ENCODE results near the gene EPYC. TPM values are rescaled to one million over a fixed set of nuclear protein-coding genes. Genes with fewer than 3 reads are reported as not detected.

The EPYC gene
- total and polyA plus RNA-seq, 10 of the 15 experiments (the other 5 are each of a cell fraction or from before 2014, with no cell fraction given), result not detected

DNA sequence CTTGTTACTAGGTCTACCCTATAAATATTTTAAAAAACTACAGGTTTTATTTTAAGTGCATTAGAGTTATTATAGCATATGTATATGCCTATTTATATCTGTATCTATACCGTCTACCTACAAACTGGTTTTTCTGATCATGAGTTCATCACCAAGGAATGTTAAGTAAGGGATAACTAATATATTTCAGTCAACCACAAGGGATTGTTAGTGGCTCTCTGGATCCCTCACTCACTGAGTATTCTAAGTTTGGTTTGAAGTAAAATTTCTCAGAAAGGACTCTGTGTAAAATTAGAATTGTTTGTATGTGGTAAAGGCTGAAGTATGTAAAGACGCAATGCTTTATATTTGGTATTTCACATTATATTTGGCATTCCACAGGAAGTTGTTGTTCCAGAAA is 4.8 kb downstream of the EPYC start:
- RAD21 ChIA-PET (ENCODE audit: unreplicated experiment), result no interaction called here

More for the DNA sequence above, 4.8 kb downstream of the EPYC start:
- Histone ChIP-seq H3K27ac (ENCODE audit: control insufficient read depth, insufficient read depth) (no peak overlapping the region), H3K79me2 (ENCODE audit: control insufficient read depth, insufficient read depth, low read length) (no peaks in the 10 kb centered on the region), H3K27me3 (replicated peaks in 1 of 2; ENCODE audit: control insufficient read depth in 2 of 2, insufficient read depth in 2 of 2, low read length in 1 of 2) (no peaks in the 10 kb centered on the region), H3K9me3 (replicated peaks; ENCODE audit: control insufficient read depth, insufficient read depth, low read length) (no peaks in the 10 kb centered on the region), H3K4me2 (ENCODE audit: control insufficient read depth, insufficient read depth) (no peak overlapping the region), H3K4me3 (no peak overlapping the region), H3K9ac (ENCODE audit: control insufficient read depth, insufficient read depth, low read length) (no peak overlapping the region), H3K4me1 (ENCODE audit: control insufficient read depth, insufficient read depth, low read length) (no peaks in the 10 kb centered on the region), H3K36me3 (ENCODE audit: control insufficient read depth in 2 of 2, insufficient read depth in 2 of 2, low read length in 1 of 2) (no peaks in the 10 kb centered on the region), H2AFZ (ENCODE audit: control insufficient read depth, low read depth, low read length) (no peak overlapping the region), H4K20me1 (ENCODE audit: control insufficient read depth, insufficient read depth) (no peaks in the 10 kb centered on the region)
- ATAC-seq (no peak), FAIRE-seq (no peak), DNase-seq (ENCODE audit: low read depth, low spot score) (no peak)
- WGBS (ENCODE audit: insufficient coverage, insufficient replicate concordance, low lambda C conversion rate, missing lambda C conversion rate), result 95% methylated on average over 2 of the region's 2 CpGs
- SMC1A ChIA-PET (ENCODE audit: uncharacterized antibody, unreplicated experiment), result no interaction called here
- in situ Hi-C loops (cut with MboI), result no loop called here
- intact Hi-C loops (cut with micrococcal nuclease; ENCODE audit: unreplicated experiment), result no loop called here
- no TSS peak for BruUV-seq (replicated peaks)
- TF ChIP-seq BCL11A (IDR thresholded peaks at IDR 0.05; ENCODE audit: low read depth, low read length) (no peak), KDM1A (IDR thresholded peaks at IDR 0.05; ENCODE audit: borderline replicate concordance) (no peak), STAT3 (IDR thresholded peaks at IDR 0.05; ENCODE audit: low read depth, low read length) (no peak), CHD1 (IDR thresholded peaks at IDR 0.05; ENCODE audit: low read depth, low read length) (no peak), SREBF1 (IDR thresholded peaks at IDR 0.05; ENCODE audit: low read length) (no peak), SMAD1 (IDR thresholded peaks at IDR 0.05; ENCODE audit: low read depth, partially characterized antibody) (no peak), MXI1 (IDR thresholded peaks at IDR 0.05; ENCODE audit: low read depth, low read length) (no peak), POLR2A (IDR thresholded peaks at IDR 0.05; ENCODE audit: low read depth, low read length) (no peak), PAX5 (IDR thresholded peaks at IDR 0.05; ENCODE audit: borderline replicate concordance, low read depth, low read length) (no peak), BACH1 (IDR thresholded peaks at IDR 0.05; ENCODE audit: borderline replicate concordance) (no peak), JUND (IDR thresholded peaks at IDR 0.05; ENCODE audit: low read depth, low read length) (no peak), ESRRA (IDR thresholded peaks at IDR 0.05; ENCODE audit: low read length) (no peak), TCF3 (IDR thresholded peaks at IDR 0.05; ENCODE audit: borderline replicate concordance, insufficient read depth, low read depth, low read length) (no peak), NBN (IDR thresholded peaks at IDR 0.05) (no peak), CREB1 (IDR thresholded peaks at IDR 0.05; ENCODE audit: low read depth) (no peak), NR2C1 (IDR thresholded peaks at IDR 0.05) (no peak), MEF2B (IDR thresholded peaks at IDR 0.05; ENCODE audit: partially characterized antibody, poor library complexity, severe bottlenecking) (no peak), NFYB (IDR thresholded peaks at IDR 0.05; ENCODE audit: insufficient read depth, low read depth, low read length) (no peak)
- TF ChIP-seq, protein P1, sequence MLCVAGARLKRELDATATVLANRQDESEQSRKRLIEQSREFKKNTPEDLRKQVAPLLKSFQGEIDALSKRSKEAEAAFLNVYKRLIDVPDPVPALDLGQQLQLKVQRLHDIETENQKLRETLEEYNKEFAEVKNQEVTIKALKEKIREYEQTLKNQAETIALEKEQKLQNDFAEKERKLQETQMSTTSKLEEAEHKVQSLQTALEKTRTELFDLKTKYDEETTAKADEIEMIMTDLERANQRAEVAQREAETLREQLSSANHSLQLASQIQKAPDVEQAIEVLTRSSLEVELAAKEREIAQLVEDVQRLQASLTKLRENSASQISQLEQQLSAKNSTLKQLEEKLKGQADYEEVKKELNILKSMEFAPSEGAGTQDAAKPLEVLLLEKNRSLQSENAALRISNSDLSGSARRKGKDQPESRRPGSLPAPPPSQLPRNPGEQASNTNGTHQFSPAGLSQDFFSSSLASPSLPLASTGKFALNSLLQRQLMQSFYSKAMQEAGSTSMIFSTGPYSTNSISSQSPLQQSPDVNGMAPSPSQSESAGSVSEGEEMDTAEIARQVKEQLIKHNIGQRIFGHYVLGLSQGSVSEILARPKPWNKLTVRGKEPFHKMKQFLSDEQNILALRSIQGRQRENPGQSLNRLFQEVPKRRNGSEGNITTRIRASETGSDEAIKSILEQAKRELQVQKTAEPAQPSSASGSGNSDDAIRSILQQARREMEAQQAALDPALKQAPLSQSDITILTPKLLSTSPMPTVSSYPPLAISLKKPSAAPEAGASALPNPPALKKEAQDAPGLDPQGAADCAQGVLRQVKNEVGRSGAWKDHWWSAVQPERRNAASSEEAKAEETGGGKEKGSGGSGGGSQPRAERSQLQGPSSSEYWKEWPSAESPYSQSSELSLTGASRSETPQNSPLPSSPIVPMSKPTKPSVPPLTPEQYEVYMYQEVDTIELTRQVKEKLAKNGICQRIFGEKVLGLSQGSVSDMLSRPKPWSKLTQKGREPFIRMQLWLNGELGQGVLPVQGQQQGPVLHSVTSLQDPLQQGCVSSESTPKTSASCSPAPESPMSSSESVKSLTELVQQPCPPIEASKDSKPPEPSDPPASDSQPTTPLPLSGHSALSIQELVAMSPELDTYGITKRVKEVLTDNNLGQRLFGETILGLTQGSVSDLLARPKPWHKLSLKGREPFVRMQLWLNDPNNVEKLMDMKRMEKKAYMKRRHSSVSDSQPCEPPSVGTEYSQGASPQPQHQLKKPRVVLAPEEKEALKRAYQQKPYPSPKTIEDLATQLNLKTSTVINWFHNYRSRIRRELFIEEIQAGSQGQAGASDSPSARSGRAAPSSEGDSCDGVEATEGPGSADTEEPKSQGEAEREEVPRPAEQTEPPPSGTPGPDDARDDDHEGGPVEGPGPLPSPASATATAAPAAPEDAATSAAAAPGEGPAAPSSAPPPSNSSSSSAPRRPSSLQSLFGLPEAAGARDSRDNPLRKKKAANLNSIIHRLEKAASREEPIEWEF (IDR thresholded peaks at IDR 0.05; ENCODE audit: insufficient replicate concordance, low read depth, low read length), result no peak
- POLR2A ChIA-PET, result no interaction called here
- CTCF ChIA-PET, result no interaction called here
